Natural killer cell (primary cell): ENCODE data around the gene CYP4F3. TPM values are rescaled to one million over a fixed set of nuclear protein-coding genes. Genes with fewer than 3 reads are reported as not detected.

Source experiments
- ATAC-seq, 3 donors: fragments of 150-1000 bp in 2 of 3; fragments of 200-7000 bp in 1 of 3; cut with Tn5 transposase; 1 replicate in 1 of 3; 2 replicates in 2 of 3; pipeline ENCODE4 v1.10.0; 2021; ENCODE audit warnings: mild to moderate bottlenecking in 2 of 3, moderate library complexity in 2 of 3
- DNase-seq, 2 donors: peaks; one replicate each; pipeline versions ENCODE4 v3.0.0 to v3.0.0-alpha.2; 2013 to 2021; ENCODE audit warnings: mixed read lengths in 1 of 2
- H3K27ac ChIP-seq: one replicate; pipeline ENCODE4 v1.5.1; 2013; ENCODE audit warnings: mild to moderate bottlenecking, low read length
- H3K27me3 ChIP-seq: one replicate; pipeline ENCODE4 v1.6.1; 2013; ENCODE audit warnings: low read length; ENCODE audit not compliant: control insufficient read depth, insufficient read depth
- H3K36me3 ChIP-seq: one replicate; pipeline ENCODE4 v1.6.1; 2013; ENCODE audit warnings: low read length; ENCODE audit not compliant: control insufficient read depth, insufficient read depth
- H3K4me1 ChIP-seq: one replicate; pipeline ENCODE4 v1.6.1; 2013; ENCODE audit warnings: low read length; ENCODE audit not compliant: control insufficient read depth, insufficient read depth
- H3K4me3 ChIP-seq: one replicate; pipeline ENCODE4 v1.5.1; 2013; ENCODE audit warnings: low read length
- H3K9me3 ChIP-seq: one replicate; pipeline ENCODE4 v1.6.1; 2013; ENCODE audit warnings: low read length; ENCODE audit not compliant: control insufficient read depth, insufficient read depth
- H3K27ac Mint-ChIP-seq, 2 donors: one replicate each; pipeline ENCODE4 v1.8.0; 2022; ENCODE audit warnings: mild to moderate bottlenecking in 2 of 2, mixed read lengths in 2 of 2, moderate library complexity in 1 of 2
- H3K27me3 Mint-ChIP-seq, 2 donors: one replicate each; pipeline ENCODE4 v1.8.0; 2022; ENCODE audit warnings: low read depth in 2 of 2, mixed read lengths in 2 of 2
- H3K36me3 Mint-ChIP-seq: one replicate; pipeline ENCODE4 v1.8.0; 2022; ENCODE audit warnings: mixed read lengths
- H3K4me1 Mint-ChIP-seq, 2 donors: one replicate each; pipeline ENCODE4 v1.8.0; 2022; ENCODE audit warnings: mixed read lengths in 2 of 2
- H3K4me3 Mint-ChIP-seq: one replicate; pipeline ENCODE4 v1.8.0; 2022; ENCODE audit warnings: mild to moderate bottlenecking, moderate library complexity, mixed read lengths
- H3K9me3 Mint-ChIP-seq, 2 donors: one replicate each; pipeline ENCODE4 v1.8.0; 2022; ENCODE audit warnings: mixed read lengths in 2 of 2
- WGBS: methylation state at CpG from one replicate; pipeline ENCODE4 v1.1.7; 2013; ENCODE audit warnings: missing lambda C conversion rate; ENCODE audit not compliant: insufficient coverage; 5-methylcytosine and 5-hydroxymethylcytosine counted together
- intact Hi-C: fragments of 100-400 bp; cut with micrococcal nuclease; formaldehyde crosslinking; loops from one replicate; pipeline ENCODE4 v1.14.2; 2022
- total RNA-seq, 4 donors: library from RNA; stranded (reverse); fragments of 120-200 nt in 1 of 4; gene quantifications; one replicate each; pipeline versions ENCODE4 v1.2.3 to v1.2.4, GENCODE V29; 2013 to 2022
- TF ChIP-seq, protein P1 (sequence below): fragments of 200-600 bp; IDR thresholded peaks from one replicate; pipeline ENCODE4 v1.8.0; 2022; ENCODE audit warnings: antibody characterized with exemption

CYP4F3 gene
- total RNA-seq, 3 donors from 2014 or later (not counting 1 experiment from before 2014, with no cell fraction given) = 0.07 to 3.4 TPM; not detected in 1

DNA sequence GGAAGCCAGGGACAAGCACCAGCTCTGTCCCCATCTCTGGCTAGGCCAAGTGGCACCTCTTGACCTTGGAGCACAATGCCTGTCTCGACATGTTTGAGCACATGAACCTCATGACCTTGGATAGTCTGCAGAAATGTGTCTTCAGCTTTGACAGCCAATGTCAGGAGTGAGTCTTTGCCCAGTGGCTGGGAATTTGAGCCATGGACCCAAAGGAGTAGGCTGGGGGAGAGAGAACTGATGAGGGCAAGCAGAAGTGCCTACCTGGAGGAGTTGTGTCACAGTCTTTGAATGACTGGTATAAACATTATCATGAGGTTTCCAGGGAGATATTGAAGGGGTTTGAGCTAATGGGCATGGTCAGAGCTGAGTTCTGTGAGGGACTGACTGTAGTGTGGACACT lies 25.5 kb downstream of the CYP4F3 start:
- Mint-ChIP-seq H3K4me1 (no peaks in the 10 kb centered on the region), H3K9me3 (no peaks in the 10 kb centered on the region), H3K27ac (no peak overlapping the region), H3K36me3 (no peaks in the 10 kb centered on the region), H3K27me3 (peaks cover 0 to 9% of the 10 kb centered on the region in 2 donors), H3K4me3 (no peak overlapping the region)
- Histone ChIP-seq H3K9me3 (no peaks in the 10 kb centered on the region), H3K4me1 (no peaks in the 10 kb centered on the region), H3K27me3 (no peaks in the 10 kb centered on the region), H3K27ac (no peak overlapping the region), H3K36me3 (no peaks in the 10 kb centered on the region), H3K4me3 (no peak overlapping the region)
- ATAC-seq (no peak), DNase-seq (no peak)
- intact Hi-C loops = no loop called here
- TF ChIP-seq, protein P1, sequence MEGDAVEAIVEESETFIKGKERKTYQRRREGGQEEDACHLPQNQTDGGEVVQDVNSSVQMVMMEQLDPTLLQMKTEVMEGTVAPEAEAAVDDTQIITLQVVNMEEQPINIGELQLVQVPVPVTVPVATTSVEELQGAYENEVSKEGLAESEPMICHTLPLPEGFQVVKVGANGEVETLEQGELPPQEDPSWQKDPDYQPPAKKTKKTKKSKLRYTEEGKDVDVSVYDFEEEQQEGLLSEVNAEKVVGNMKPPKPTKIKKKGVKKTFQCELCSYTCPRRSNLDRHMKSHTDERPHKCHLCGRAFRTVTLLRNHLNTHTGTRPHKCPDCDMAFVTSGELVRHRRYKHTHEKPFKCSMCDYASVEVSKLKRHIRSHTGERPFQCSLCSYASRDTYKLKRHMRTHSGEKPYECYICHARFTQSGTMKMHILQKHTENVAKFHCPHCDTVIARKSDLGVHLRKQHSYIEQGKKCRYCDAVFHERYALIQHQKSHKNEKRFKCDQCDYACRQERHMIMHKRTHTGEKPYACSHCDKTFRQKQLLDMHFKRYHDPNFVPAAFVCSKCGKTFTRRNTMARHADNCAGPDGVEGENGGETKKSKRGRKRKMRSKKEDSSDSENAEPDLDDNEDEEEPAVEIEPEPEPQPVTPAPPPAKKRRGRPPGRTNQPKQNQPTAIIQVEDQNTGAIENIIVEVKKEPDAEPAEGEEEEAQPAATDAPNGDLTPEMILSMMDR = no peak
- WGBS = 28% methylated on average over 1 of the region's 1 CpG

DNA sequence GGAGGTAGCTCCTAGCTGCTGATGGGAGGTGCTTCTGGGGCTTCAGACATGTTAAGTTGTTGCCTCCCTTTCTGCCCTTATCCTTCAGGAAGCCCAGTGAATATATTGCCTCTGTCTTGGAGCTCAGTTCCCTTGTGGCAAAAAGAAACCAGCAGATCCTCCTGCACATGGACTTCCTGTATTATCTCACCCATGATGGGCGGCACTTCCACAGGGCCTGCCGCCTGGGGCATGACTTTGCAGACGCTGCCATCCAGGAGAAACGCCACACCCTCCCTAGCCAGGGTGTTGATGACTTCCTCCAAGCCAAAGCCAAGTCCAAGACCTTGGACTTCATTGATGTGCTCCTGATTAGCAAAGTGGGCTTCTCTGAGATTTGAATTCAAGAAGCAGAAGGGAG lies 26.2 kb downstream of the CYP4F3 start:
- TF ChIP-seq, protein P1 = no peak
- Histone ChIP-seq H3K36me3 (no peaks in the 10 kb centered on the region), H3K9me3 (no peaks in the 10 kb centered on the region), H3K27ac (no peak overlapping the region), H3K27me3 (no peaks in the 10 kb centered on the region), H3K4me1 (no peaks in the 10 kb centered on the region), H3K4me3 (no peak overlapping the region)
- H3K27ac Mint-ChIP-seq = no peak overlapping the region
- WGBS = 42% methylated on average over 4 of the region's 4 CpGs
- intact Hi-C loops = no loop called here
- ATAC-seq (no peak), DNase-seq (no peak)
- H3K4me1 Mint-ChIP-seq = no peaks in the 10 kb centered on the region
- no peaks in the 10 kb centered on the region for H3K9me3 Mint-ChIP-seq
- peaks cover 0 to 9% of the 10 kb centered on the region in 2 donors for H3K27me3 Mint-ChIP-seq
- no peaks in the 10 kb centered on the region for H3K36me3 Mint-ChIP-seq
- H3K4me3 Mint-ChIP-seq = no peak overlapping the region

DNA sequence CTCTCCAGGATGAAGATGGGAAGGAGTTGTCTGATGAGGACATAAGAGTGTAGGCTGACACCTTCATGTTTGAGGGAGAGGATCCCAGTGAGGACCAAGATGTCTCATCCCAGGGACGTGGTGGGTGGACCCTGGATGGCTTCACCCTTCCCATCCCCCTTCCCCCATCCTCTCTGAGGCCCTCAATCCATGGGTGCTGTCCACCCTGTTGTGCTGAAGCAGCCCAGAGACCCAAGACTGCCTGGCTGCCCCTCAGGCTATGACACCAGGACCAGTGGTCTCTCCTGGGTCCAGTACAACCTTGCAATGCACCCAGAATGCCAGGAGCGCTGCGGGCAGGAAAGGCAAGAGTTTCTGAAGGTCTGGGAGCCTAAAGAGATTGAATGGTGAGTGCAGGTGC lies 28.7 kb downstream of the CYP4F3 start:
- intact Hi-C loops = no loop called here
- Histone ChIP-seq H3K4me3 (no peak overlapping the region), H3K27me3 (no peaks in the 10 kb centered on the region), H3K36me3 (no peaks in the 10 kb centered on the region), H3K9me3 (no peaks in the 10 kb centered on the region), H3K4me1 (peaks cover 3% of the 10 kb centered on the region), H3K27ac (no peak overlapping the region)
- no peaks in the 10 kb centered on the region for H3K9me3 Mint-ChIP-seq
- no peaks in the 10 kb centered on the region for H3K27me3 Mint-ChIP-seq
- 48% methylated on average over 3 of the region's 3 CpGs for WGBS
- no peak overlapping the region for H3K4me3 Mint-ChIP-seq
- ATAC-seq (no peak), DNase-seq (no peak)
- no peaks in the 10 kb centered on the region for H3K4me1 Mint-ChIP-seq
- H3K27ac Mint-ChIP-seq = no peak overlapping the region
- H3K36me3 Mint-ChIP-seq = no peaks in the 10 kb centered on the region
- TF ChIP-seq, protein P1 = no peak

DNA sequence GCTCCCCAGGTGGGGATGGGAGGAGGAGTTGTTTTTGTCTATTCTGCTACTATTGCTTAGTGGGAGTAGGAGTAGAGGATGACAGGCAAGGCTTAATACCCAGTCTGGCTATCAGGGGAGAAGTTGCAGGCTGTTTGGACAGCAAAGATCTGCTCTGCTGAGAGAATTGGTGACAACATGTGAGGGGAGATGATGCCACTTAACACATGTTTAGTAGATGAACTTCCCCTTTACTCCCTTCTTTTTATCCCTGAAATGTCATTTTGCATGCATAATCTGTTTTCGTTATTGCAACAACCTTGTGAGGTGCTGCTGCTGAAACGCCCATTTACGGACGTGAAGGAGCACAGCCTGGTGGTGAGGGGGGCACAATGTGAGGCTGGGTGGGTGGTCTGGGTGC lies 29.2 kb downstream of the CYP4F3 start:
- 84% methylated on average over 4 of the region's 4 CpGs for WGBS
- Histone ChIP-seq H3K4me3 (no peak overlapping the region), H3K36me3 (no peaks in the 10 kb centered on the region), H3K27me3 (no peaks in the 10 kb centered on the region), H3K9me3 (no peaks in the 10 kb centered on the region), H3K4me1 (peaks cover 3% of the 10 kb centered on the region), H3K27ac (no peak overlapping the region)
- DNase-seq (no peak), ATAC-seq (no peak)
- Mint-ChIP-seq H3K27me3 (no peaks in the 10 kb centered on the region), H3K36me3 (no peaks in the 10 kb centered on the region), H3K9me3 (no peaks in the 10 kb centered on the region), H3K27ac (no peak overlapping the region), H3K4me3 (no peak overlapping the region), H3K4me1 (no peaks in the 10 kb centered on the region)
- intact Hi-C loops = no loop called here
- TF ChIP-seq, protein P1 = no peak
